A549 (cell line): Measurements from ENCODE around the gene COL5A2. TPM values are rescaled to one million over a fixed set of nuclear protein-coding genes. Genes with fewer than 3 reads are reported as not detected.
A peak's percentile ranks its signal among the peaks of the same experiment; 100 is the strongest.

Experiments used
- ATAC-seq, 2 experiments: fragments of 200-7000 bp in 1 of 2; fragments of >200 bp in 1 of 2; cut with Nextera tagmentation in 1 of 2; cut with Tn5 transposase in 1 of 2; 3 replicates each; pipeline versions ENCODE4 v1.8.0 to v1.9.1; 2018 to 2020; ENCODE audit warnings: mild to moderate bottlenecking in 1 of 2, moderate library complexity in 1 of 2
- CTCF ChIA-PET: fragments of 300-600 bp; sonication (Branson Sonifier 250); formaldehyde crosslinking; extraction: SDS; loops from one replicate; lab custom pipeline; 2021; ENCODE audit warnings: antibody characterized with exemption, inconsistent platforms; lab: Yijun Ruan, JAX
- POLR2A ChIA-PET: fragments of 350-600 bp; formaldehyde crosslinking; extraction: SDS; loops from one replicate; lab custom pipeline; 2021; ENCODE audit warnings: antibody characterized with exemption, inconsistent platforms; lab: Yijun Ruan, JAX
- DNase-seq, 2 experiments: peaks; one replicate each; pipeline versions ENCODE4 v3.0.0 to v3.0.0-alpha.2; 2011 to 2016; ENCODE audit warnings: low read depth in 1 of 2, low spot score in 1 of 2
- FAIRE-seq: peaks from 2 replicates; lab custom pipeline; 2011; peaks lifted over from hg19 to GRCh38; lab: Jason Lieb, UNC
- H3K27ac ChIP-seq, 2 experiments: fragments of >200 bp; sonication (Bioruptor Twin); formaldehyde crosslinking; 3 replicates each; pipeline ENCODE4 v1.5.1; 2016 to 2017
- H3K4me1 ChIP-seq: fragments of >200 bp; sonication (Bioruptor Twin); formaldehyde crosslinking; 3 replicates; pipeline ENCODE4 v1.6.1; 2016
- H3K4me2 ChIP-seq: fragments of >200 bp; sonication (Bioruptor Twin); formaldehyde crosslinking; 3 replicates; pipeline ENCODE4 v1.6.1; 2016
- H3K4me3 ChIP-seq: fragments of >200 bp; sonication (Bioruptor Twin); formaldehyde crosslinking; 3 replicates; pipeline ENCODE4 v1.5.1; 2016
- H3K9me3 ChIP-seq: fragments of >200 bp; sonication (Bioruptor Twin); formaldehyde crosslinking; 3 replicates; pipeline ENCODE4 v1.6.1; 2016
- CBX2 ChIP-seq: fragments of 200-600 bp; sonication (generic); IDR thresholded peaks from 2 replicates; pipeline ENCODE4 v1.6.1; 2016; ENCODE audit warnings: low read depth, mild to moderate bottlenecking, borderline replicate concordance
- CEBPB ChIP-seq, 2 experiments: fragments of >200 bp in 1 of 2; sonication (Bioruptor Twin) in 1 of 2; formaldehyde crosslinking in 1 of 2; IDR thresholded peaks; 2 replicates each; pipeline ENCODE4 v1.6.1; 2012 to 2016
- CHD2 ChIP-seq: fragments of 150-350 bp; IDR thresholded peaks from 2 replicates; pipeline ENCODE4 v1.6.1; 2014; ENCODE audit warnings: low read length; ENCODE audit not compliant: partially characterized antibody
- CHD4 ChIP-seq: fragments of 200-600 bp; sonication (generic); IDR thresholded peaks from 2 replicates; pipeline ENCODE4 v1.6.1; 2016; ENCODE audit warnings: antibody characterized with exemption, mild to moderate bottlenecking, borderline replicate concordance
- EHF ChIP-seq: fragments of 250-450 bp; sonication (Bioruptor Pico); IDR thresholded peaks from 2 replicates; pipeline ENCODE4 v1.5.0; 2020; ENCODE audit warnings: mild to moderate bottlenecking
- EP300 ChIP-seq, 2 experiments: fragments of >200 bp; sonication (Bioruptor Twin); formaldehyde crosslinking; IDR thresholded peaks; 2 replicates in 1 of 2; 3 replicates in 1 of 2; pipeline ENCODE4 v1.6.1; 2016 to 2017
- FOSL2 ChIP-seq, 2 experiments: fragments of 450-650 bp in 1 of 2; fragments of >200 bp in 1 of 2; sonication (Bioruptor Twin) in 1 of 2; formaldehyde crosslinking; IDR thresholded peaks; 2 replicates each; pipeline versions ENCODE4 v1.5.0 to v1.6.1; 2016 to 2020; ENCODE audit warnings: mild to moderate bottlenecking in 1 of 2, moderate library complexity in 1 of 2
- KDM5A ChIP-seq: fragments of 200-600 bp; sonication (generic); IDR thresholded peaks from 2 replicates; pipeline ENCODE4 v1.6.1; 2016; ENCODE audit warnings: antibody characterized with exemption, mild to moderate bottlenecking
- MAZ ChIP-seq: fragments of 150-350 bp; IDR thresholded peaks from 2 replicates; pipeline ENCODE4 v1.6.1; 2014; ENCODE audit warnings: antibody characterized with exemption, low read depth, low read length, borderline replicate concordance
- NFE2L2 ChIP-seq: fragments of 150-350 bp; conservative IDR thresholded peaks from 2 replicates; pipeline ENCODE4 v1.6.1; 2014; ENCODE audit warnings: low read length
- NPAS2 ChIP-seq: fragments of 250-450 bp; sonication (Bioruptor Pico); IDR thresholded peaks from 2 replicates; pipeline ENCODE4 v1.8.0; 2022; ENCODE audit warnings: mild to moderate bottlenecking, moderate library complexity, borderline replicate concordance
- PHF8 ChIP-seq: fragments of 200-600 bp; sonication (generic); IDR thresholded peaks from 2 replicates; pipeline ENCODE4 v1.6.1; 2016; ENCODE audit warnings: low read depth, mild to moderate bottlenecking, antibody characterized with exemption, moderate library complexity, borderline replicate concordance
- SMC3 ChIP-seq: fragments of >200 bp; sonication (Bioruptor Twin); formaldehyde crosslinking; IDR thresholded peaks from 3 replicates; pipeline ENCODE4 v1.6.1; 2018; ENCODE audit warnings: inconsistent platforms
- SREBF2 ChIP-seq: fragments of 450-650 bp; IDR thresholded peaks from 2 replicates; pipeline ENCODE4 v1.6.1; 2014; ENCODE audit warnings: mild to moderate bottlenecking, moderate library complexity
- TP53 ChIP-seq: fragments of 250-450 bp; sonication (Bioruptor Pico); IDR thresholded peaks from 2 replicates; pipeline ENCODE4 v1.5.0; 2021; ENCODE audit warnings: mild to moderate bottlenecking, moderate library complexity
- ZC3H11A ChIP-seq: fragments of 450-650 bp; IDR thresholded peaks from 2 replicates; pipeline ENCODE4 v1.6.1; 2014; ENCODE audit warnings: antibody characterized with exemption, mild to moderate bottlenecking
- ZSCAN20 ChIP-seq: fragments of 250-450 bp; sonication (Bioruptor Pico); IDR thresholded peaks from 2 replicates; pipeline ENCODE4 v1.8.0; 2022; ENCODE audit warnings: mild to moderate bottlenecking, moderate library complexity
- WGBS: methylation state at CpG from one replicate; pipeline ENCODE4 v1.1.6; 2017; ENCODE audit errors: missing lambda C conversion rate; 5-methylcytosine and 5-hydroxymethylcytosine counted together
- polyA plus RNA-seq, 4 experiments: library from polyadenylated mRNA; depleted of rRNA in 3 of 4; stranded (reverse); fragments of >200 nt; fragmentation: RNase III in 1 of 4; extraction: RNeasy Plus Mini Kit Qiagen cat#74134 plus additional on column Dnase treatment in 1 of 4; gene quantifications; 2 replicates in 3 of 4; 3 replicates in 1 of 4; pipeline ENCODE4 v1.2.3, GENCODE V29; 2011 to 2017
- TF ChIP-seq, protein P1 (sequence below): fragments of >200 bp; sonication (Bioruptor Twin); formaldehyde crosslinking; IDR thresholded peaks from 3 replicates; pipeline ENCODE4 v1.6.1; 2016
- TF ChIP-seq, protein P2 (sequence below): IDR thresholded peaks from 2 replicates; pipeline ENCODE4 v1.6.1; 2012; ENCODE audit warnings: low read depth, borderline replicate concordance
- TF ChIP-seq, protein P3 (sequence below): fragments of 150-350 bp; IDR thresholded peaks from 2 replicates; pipeline ENCODE4 v1.6.1; 2014; ENCODE audit warnings: low read depth, mild to moderate bottlenecking, low read length
- TF ChIP-seq, protein P4 (sequence below): IDR thresholded peaks from 2 replicates; pipeline ENCODE4 v1.6.1; 2012
- TF ChIP-seq, protein P5 (sequence below): fragments of 450-650 bp; IDR thresholded peaks from 2 replicates; pipeline ENCODE4 v1.6.1; 2014; ENCODE audit warnings: antibody characterized with exemption

The COL5A2 gene
- polyA plus RNA-seq, 2 of the 4 experiments (the other 2 are of a cell fraction): 152 to 215 TPM

DNA sequence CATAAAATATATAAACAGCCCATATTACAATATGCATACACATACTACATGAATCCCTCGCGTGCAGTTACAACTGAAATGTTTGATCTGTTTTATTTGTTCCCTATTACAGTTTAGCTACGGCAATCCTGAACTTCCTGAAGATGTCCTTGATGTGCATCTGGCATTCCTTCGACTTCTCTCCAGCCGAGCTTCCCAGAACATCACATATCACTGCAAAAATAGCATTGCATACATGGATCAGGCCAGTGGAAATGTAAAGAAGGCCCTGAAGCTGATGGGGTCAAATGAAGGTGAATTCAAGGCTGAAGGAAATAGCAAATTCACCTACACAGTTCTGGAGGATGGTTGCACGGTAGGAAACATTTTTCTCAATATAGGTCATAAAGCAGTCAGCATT lies 169.0 kb downstream of the COL5A2 start:
- no peak overlapping the region for H3K4me3 ChIP-seq
- no peak for ATAC-seq
- TF ChIP-seq, protein P1, sequence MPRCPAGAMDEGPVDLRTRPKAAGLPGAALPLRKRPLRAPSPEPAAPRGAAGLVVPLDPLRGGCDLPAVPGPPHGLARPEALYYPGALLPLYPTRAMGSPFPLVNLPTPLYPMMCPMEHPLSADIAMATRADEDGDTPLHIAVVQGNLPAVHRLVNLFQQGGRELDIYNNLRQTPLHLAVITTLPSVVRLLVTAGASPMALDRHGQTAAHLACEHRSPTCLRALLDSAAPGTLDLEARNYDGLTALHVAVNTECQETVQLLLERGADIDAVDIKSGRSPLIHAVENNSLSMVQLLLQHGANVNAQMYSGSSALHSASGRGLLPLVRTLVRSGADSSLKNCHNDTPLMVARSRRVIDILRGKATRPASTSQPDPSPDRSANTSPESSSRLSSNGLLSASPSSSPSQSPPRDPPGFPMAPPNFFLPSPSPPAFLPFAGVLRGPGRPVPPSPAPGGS: no peak
- TF ChIP-seq SREBF2 (no peak), MAZ (no peak), KDM5A (no peak), PHF8 (no peak), EP300 (IDR thresholded peaks at IDR 0.05) (no peak), SMC3 (no peak), ZC3H11A (no peak), CHD4 (no peak), NFE2L2 (no peak), CEBPB (IDR thresholded peaks at IDR 0.05) (no peak)
- TF ChIP-seq, protein P2, sequence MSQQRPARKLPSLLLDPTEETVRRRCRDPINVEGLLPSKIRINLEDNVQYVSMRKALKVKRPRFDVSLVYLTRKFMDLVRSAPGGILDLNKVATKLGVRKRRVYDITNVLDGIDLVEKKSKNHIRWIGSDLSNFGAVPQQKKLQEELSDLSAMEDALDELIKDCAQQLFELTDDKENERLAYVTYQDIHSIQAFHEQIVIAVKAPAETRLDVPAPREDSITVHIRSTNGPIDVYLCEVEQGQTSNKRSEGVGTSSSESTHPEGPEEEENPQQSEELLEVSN: no peak
- TF ChIP-seq, protein P3, sequence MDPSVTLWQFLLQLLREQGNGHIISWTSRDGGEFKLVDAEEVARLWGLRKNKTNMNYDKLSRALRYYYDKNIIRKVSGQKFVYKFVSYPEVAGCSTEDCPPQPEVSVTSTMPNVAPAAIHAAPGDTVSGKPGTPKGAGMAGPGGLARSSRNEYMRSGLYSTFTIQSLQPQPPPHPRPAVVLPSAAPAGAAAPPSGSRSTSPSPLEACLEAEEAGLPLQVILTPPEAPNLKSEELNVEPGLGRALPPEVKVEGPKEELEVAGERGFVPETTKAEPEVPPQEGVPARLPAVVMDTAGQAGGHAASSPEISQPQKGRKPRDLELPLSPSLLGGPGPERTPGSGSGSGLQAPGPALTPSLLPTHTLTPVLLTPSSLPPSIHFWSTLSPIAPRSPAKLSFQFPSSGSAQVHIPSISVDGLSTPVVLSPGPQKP: no peak
- TF ChIP-seq, protein P4, sequence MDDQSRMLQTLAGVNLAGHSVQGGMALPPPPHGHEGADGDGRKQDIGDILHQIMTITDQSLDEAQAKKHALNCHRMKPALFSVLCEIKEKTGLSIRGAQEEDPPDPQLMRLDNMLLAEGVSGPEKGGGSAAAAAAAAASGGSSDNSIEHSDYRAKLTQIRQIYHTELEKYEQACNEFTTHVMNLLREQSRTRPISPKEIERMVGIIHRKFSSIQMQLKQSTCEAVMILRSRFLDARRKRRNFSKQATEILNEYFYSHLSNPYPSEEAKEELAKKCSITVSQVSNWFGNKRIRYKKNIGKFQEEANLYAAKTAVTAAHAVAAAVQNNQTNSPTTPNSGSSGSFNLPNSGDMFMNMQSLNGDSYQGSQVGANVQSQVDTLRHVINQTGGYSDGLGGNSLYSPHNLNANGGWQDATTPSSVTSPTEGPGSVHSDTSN: no peak
- no peak for FAIRE-seq
- POLR2A ChIA-PET: no interaction called here
- no peak overlapping the region for H3K4me2 ChIP-seq
- DNase-seq: no peak
- WGBS: 92% methylated on average over 6 of the region's 6 CpGs
- no peak overlapping the region for H3K27ac ChIP-seq
- H3K9me3 ChIP-seq: no peaks in the 10 kb centered on the region
- CTCF ChIA-PET: no interaction called here
- H3K4me1 ChIP-seq: no peaks in the 10 kb centered on the region

DNA sequence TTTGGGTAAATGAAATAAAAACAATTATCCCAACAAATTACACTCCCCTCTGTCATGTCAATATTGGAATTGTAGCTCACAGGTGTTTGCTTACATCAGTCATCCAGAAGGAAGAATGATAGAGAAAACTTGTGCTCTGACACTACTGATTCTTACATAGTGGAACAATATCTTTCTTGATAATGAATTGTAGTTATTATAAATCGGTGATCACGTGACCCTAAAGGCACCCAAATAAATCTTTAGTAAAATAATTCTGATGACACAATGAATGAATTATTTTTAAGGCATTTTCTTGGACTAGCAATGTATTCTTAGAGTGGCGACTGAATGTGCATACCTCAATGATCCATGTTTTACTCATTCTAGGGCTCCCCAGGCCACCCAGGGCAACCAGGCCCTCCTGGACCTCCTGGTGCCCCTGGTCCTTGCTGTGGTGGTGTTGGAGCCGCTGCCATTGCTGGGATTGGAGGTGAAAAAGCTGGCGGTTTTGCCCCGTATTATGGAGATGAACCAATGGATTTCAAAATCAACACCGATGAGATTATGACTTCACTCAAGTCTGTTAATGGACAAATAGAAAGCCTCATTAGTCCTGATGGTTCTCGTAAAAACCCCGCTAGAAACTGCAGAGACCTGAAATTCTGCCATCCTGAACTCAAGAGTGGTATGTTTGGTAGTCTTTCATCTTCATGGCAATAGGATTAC lies 170.9 kb downstream of the COL5A2 start:
- Histone ChIP-seq H3K9me3 (no peaks in the 10 kb centered on the region), H3K4me1 (no peaks in the 10 kb centered on the region), H3K4me3 (no peak overlapping the region), H3K4me2 (no peak overlapping the region), H3K27ac (no peak overlapping the region)
- ATAC-seq (no peak), FAIRE-seq (no peak), DNase-seq (no peak)
- CTCF ChIA-PET: no interaction called here
- POLR2A ChIA-PET: no interaction called here
- TF ChIP-seq CHD2: no peak
- TF ChIP-seq TP53: no peak
- no peak for TF ChIP-seq EHF (CRISPR knock-in tag)
- TF ChIP-seq ZSCAN20 (CRISPR knock-in tag): no peak
- no peak for TF ChIP-seq NPAS2 (CRISPR knock-in tag)
- TF ChIP-seq, protein P5, sequence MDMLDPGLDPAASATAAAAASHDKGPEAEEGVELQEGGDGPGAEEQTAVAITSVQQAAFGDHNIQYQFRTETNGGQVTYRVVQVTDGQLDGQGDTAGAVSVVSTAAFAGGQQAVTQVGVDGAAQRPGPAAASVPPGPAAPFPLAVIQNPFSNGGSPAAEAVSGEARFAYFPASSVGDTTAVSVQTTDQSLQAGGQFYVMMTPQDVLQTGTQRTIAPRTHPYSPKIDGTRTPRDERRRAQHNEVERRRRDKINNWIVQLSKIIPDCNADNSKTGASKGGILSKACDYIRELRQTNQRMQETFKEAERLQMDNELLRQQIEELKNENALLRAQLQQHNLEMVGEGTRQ: 0 out of 2 replicates have a peak, but pooled peaks have one; percentile 9
- TF ChIP-seq FOSL2 (IDR thresholded peaks at IDR 0.05): no peak
- no peak for TF ChIP-seq FOSL2 (CRISPR knock-in tag; IDR thresholded peaks at IDR 0.05)
- no peak for TF ChIP-seq CBX2
- WGBS: 80% methylated on average over 9 of the region's 9 CpGs
